SU-DHL-6 (cell line): Measurements from ENCODE around the gene LPCAT3.

Source experiments
- CTCF ChIP-seq: fragments of 200-600 bp; sonication (generic); IDR thresholded peaks from one replicate; pipeline ENCODE4 v1.5.1; 2017; ENCODE audit warnings: antibody characterized with exemption, mild to moderate bottlenecking, low read length, moderate library complexity; ENCODE audit not compliant: insufficient read depth, poor library complexity, severe bottlenecking
- EZH2phosphoT487 ChIP-seq: fragments of 200-600 bp; sonication (generic), shearing (Covaris generic); conservative IDR thresholded peaks from 2 replicates; pipeline ENCODE4 v1.6.1; 2018; ENCODE audit warnings: mild to moderate bottlenecking, antibody characterized with exemption, low read length, moderate library complexity, mixed read lengths

- TF ChIP-seq CTCF (no peak), EZH2phosphoT487 (no peak)
Measured at GRCh38 chr12:6956021-6956727, 62.1 kb downstream of the LPCAT3 start.
